Stimulated activated CD4-positive, alpha-beta T cell treated with anti-CD3 and anti-CD28 coated beads, Interleukin-4, amount 100 ng/mL, for 24 hours (primary cell): ENCODE results near the gene GNG2.
A peak's percentile ranks its signal among the peaks of the same experiment; 100 is the strongest.

Experiments used
- DNase-seq: peaks from one replicate; pipeline ENCODE4 v3.0.0-alpha.2; 2020

GNG2 gene

GRCh38 chr14:51951656-51952055, 91.2 kb downstream of the GNG2 start:
- DNase-seq: no peak

- no peak for DNase-seq
Measured at GRCh38 chr14:51954031-51954430, 93.6 kb downstream of the GNG2 start.

GRCh38 chr14:51954657-51955056, 94.2 kb downstream of the GNG2 start:
- no peak for DNase-seq

GRCh38 chr14:51957950-51958349, 97.5 kb downstream of the GNG2 start:
- DNase-seq: no peak

- no peak for DNase-seq
Measured at GRCh38 chr14:51959928-51960327, 99.5 kb downstream of the GNG2 start.

- no peak for DNase-seq
Measured at GRCh38 chr14:51960866-51961265, 100.5 kb downstream of the GNG2 start.

- no peak for DNase-seq
Measured at GRCh38 chr14:51962711-51963110, 102.3 kb downstream of the GNG2 start.

GRCh38 chr14:51963286-51963685, 102.9 kb downstream of the GNG2 start:
- no peak for DNase-seq

GRCh38 chr14:51967521-51967920, 107.1 kb downstream of the GNG2 start:
- no peak for DNase-seq

- DNase-seq: no peak
Measured at GRCh38 chr14:51969852-51970540, 109.6 kb downstream of the GNG2 start.

GRCh38 chr14:51972566-51972965, 112.2 kb downstream of the GNG2 start:
- no peak for DNase-seq

- no peak for DNase-seq
Measured at GRCh38 chr14:51977075-51977474, 116.7 kb downstream of the GNG2 start.

GRCh38 chr14:51978681-51979085, 118.3 kb downstream of the GNG2 start:
- DNase-seq: no peak

GRCh38 chr14:51979088-51979709, 118.8 kb downstream of the GNG2 start:
- peak; percentile 87 for DNase-seq

- DNase-seq: no peak
Measured at GRCh38 chr14:51981218-51981854, 120.9 kb downstream of the GNG2 start.

- no peak for DNase-seq
Measured at GRCh38 chr14:51988221-51988620, 127.8 kb downstream of the GNG2 start.

GRCh38 chr14:51989293-51990234, 129.2 kb downstream of the GNG2 start, which contains the start of gene RTRAF:
Gene RTRAF (plus strand): TSS chr14:51989546. CDS start chr14:51989640, 94 bp downstream.
- DNase-seq: peak; percentile 92

GRCh38 chr14:51990488-51990887, 130.1 kb downstream of the GNG2 start:
- DNase-seq: no peak

GRCh38 chr14:51993285-51993920, 133.0 kb downstream of the GNG2 start:
- DNase-seq: no peak

GRCh38 chr14:51996148-51996746, 135.8 kb downstream of the GNG2 start:
- peak; percentile 21 for DNase-seq

GRCh38 chr14:51998348-51998747, 137.9 kb downstream of the GNG2 start:
- DNase-seq: no peak

GRCh38 chr14:51999084-51999483, 138.7 kb downstream of the GNG2 start:
- no peak for DNase-seq
